Upper lobe of left lung (tissue), 4 donors: ENCODE data around the gene CD44.

Source experiments
- POLR2A ChIP-seq, 4 donors: fragments of 450-650 bp; IDR thresholded peaks; one replicate each; pipeline ENCODE4 v1.5.1; 2016 to 2017; ENCODE audit warnings: antibody characterized with exemption in 4 of 4, mild to moderate bottlenecking in 2 of 4
- POLR2AphosphoS5 ChIP-seq, 2 donors: sonication (generic); formaldehyde crosslinking; IDR thresholded peaks; one replicate each; pipeline ENCODE4 v1.5.1; 2017; ENCODE audit warnings: antibody characterized with exemption in 2 of 2
- TF ChIP-seq, protein P1 (sequence below), 6 experiments: fragments of 450-650 bp in 4 of 6; fragments of 200-600 bp in 2 of 6; sonication (generic) in 2 of 6; IDR thresholded peaks; one replicate each; pipeline ENCODE4 v1.5.1; 2016 to 2019; ENCODE audit warnings: antibody characterized with exemption in 6 of 6

DNA sequence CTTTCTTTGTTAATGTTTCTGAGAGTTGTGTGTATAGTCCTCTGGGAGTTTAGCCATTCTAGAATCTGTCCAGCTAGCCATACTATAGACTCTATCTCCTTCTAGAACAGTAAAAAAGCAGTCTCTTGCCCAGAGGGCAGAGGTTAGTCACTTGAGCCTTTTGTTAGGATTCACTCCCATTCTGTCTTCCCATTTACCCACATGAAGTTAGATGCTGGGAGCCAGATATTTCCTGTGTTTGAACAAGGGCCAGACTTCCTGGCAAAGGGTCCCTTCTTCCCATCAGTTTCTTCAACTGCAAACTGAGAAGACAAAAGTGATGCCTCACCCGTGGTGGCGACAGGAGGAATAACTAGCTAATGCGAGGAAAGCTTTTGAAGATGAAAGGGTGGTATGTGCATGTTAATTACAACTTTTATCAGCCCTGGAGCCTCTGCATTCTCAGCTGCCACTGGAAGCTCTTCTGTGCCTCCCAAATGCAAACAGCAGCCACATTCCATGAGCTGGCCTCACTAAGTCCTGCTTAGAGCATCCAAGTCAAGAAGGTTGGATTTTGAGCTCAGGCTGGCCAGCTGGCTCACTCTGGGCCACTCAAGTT, 12.8 kb downstream of the CD44 start:
- TF ChIP-seq, protein P1, sequence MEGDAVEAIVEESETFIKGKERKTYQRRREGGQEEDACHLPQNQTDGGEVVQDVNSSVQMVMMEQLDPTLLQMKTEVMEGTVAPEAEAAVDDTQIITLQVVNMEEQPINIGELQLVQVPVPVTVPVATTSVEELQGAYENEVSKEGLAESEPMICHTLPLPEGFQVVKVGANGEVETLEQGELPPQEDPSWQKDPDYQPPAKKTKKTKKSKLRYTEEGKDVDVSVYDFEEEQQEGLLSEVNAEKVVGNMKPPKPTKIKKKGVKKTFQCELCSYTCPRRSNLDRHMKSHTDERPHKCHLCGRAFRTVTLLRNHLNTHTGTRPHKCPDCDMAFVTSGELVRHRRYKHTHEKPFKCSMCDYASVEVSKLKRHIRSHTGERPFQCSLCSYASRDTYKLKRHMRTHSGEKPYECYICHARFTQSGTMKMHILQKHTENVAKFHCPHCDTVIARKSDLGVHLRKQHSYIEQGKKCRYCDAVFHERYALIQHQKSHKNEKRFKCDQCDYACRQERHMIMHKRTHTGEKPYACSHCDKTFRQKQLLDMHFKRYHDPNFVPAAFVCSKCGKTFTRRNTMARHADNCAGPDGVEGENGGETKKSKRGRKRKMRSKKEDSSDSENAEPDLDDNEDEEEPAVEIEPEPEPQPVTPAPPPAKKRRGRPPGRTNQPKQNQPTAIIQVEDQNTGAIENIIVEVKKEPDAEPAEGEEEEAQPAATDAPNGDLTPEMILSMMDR (IDR thresholded peaks at IDR 0.05), result no peak
- no peak for TF ChIP-seq POLR2A (IDR thresholded peaks at IDR 0.05)
- no peak for TF ChIP-seq POLR2AphosphoS5 (IDR thresholded peaks at IDR 0.05)
